Suprapubic skin (tissue), 4 donors: ENCODE data around the gene LCT.

Experiments used
- CTCF ChIP-seq, 2 donors: fragments of 200-600 bp in 1 of 2; fragments of 450-650 bp in 1 of 2; sonication (generic) in 1 of 2; IDR thresholded peaks; one replicate each; pipeline ENCODE4 v1.5.1; 2016 to 2019; ENCODE audit warnings: antibody characterized with exemption in 2 of 2, mild to moderate bottlenecking in 1 of 2, moderate library complexity in 1 of 2
- EP300 ChIP-seq: sonication (generic); formaldehyde crosslinking; IDR thresholded peaks from one replicate; pipeline ENCODE4 v1.6.1; 2017; ENCODE audit warnings: antibody characterized with exemption
- POLR2A ChIP-seq, 2 donors: fragments of 450-650 bp; IDR thresholded peaks; one replicate each; pipeline ENCODE4 v1.6.1; 2017; ENCODE audit warnings: antibody characterized with exemption in 2 of 2, mild to moderate bottlenecking in 2 of 2, moderate library complexity in 2 of 2
- POLR2AphosphoS5 ChIP-seq, 3 donors: sonication (generic); formaldehyde crosslinking; IDR thresholded peaks; one replicate each; pipeline ENCODE4 v1.6.1; 2017; ENCODE audit warnings: antibody characterized with exemption in 3 of 3

GRCh38 chr2:135783439-135783838, 53.5 kb downstream of the LCT start:
- TF ChIP-seq POLR2A (IDR thresholded peaks at IDR 0.05) (no peak), CTCF (IDR thresholded peaks at IDR 0.05) (no peak), EP300 (no peak), POLR2AphosphoS5 (IDR thresholded peaks at IDR 0.05) (no peak)
